NCI-H82 treated with DMSO at 0.1 percent for 48 hours (cell line): ENCODE results near the gene FBP2.

Experiments used
- DNase-seq: peaks from one replicate; lab custom pipeline; 2025; ENCODE audit not compliant: unreplicated experiment; lab: John Stamatoyannopoulos, UW

Gene FBP2

DNA sequence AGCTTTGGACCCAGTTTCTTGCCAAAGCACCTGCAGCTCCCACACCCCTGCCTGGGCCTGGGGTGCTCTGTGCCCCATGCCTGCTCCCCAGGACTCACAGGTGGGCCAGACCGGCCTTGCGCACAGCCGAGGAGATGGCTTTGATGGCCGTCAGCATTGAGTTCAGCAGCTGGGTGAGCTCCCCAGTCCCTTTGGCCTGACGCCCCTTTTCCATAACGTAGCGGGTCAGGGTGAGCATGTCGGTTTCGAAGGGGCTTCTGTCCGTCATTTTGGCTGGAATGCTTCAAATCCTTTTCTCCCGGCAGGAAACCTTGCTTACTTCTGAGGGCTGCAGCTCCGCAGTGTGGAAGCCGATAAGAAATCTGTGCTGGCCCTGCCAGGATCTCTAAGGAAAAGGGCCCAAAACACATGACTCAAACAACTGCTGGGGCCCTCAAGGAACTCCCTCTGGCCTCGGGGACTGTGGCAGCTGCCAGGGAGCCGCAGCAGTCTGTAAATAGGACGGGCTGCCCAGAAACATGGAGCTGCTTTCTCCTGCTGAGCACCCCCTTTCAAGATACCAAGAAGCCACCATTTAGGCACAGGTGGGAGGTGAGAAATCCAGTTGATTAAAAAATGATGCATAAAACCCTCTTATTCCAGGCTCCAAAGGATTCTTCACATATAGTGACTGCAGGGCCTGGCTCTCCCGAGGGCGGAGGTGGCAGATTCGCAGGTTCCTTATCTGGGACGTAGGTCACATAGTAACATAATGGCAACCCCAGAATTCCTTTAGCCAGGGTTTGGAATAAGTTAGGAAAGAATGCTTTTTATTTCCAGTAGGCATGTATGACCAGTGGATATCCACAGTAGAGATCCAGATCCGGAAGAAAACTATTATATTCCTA, at the start of gene FBP2:
TSS of gene FBP2 (minus strand) at position 366 of the 887 bp plus-strand sequence. CDS start at position 268, 98 bp downstream.
- no peak for DNase-seq

DNA sequence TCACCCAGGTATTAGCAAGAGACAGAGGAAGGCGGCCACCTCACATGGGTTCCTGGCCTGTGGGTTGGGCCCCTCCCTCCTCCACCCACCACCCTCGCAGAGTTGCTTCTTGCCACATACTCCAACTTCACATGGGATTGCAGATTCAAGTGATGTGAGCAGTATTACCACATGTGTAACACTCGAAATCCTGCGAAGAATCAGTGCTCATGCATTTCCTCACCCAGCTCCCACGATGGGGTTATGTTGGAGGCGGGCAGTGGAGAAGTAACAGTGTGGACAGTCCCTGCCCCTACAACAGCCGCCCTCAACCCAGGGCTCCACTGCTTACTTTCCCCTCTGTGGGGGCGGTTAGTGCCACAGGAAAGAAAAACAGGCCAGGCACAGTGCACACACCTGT, 49.6 kb upstream of the FBP2 start:
- DNase-seq: no peak

DNA sequence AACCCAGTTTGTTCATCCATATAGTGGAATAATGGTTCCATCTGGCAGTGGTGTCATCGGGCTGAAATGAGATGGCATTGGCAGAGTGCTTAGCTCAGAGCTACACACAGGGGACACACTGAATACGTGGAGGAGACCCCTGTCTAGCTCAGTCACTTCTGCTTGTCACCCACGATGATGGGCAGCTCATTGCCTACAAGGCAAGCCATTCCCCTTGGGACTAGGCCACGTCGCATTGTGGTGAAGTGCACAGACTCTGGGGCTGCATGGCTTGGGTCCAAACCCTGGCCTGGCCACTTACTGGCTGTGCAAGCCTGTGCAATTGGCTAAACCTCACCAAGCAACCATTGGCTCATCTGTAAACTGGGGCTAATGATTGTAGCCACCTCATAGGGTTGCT, 48.9 kb upstream of the FBP2 start:
- no peak for DNase-seq

DNA sequence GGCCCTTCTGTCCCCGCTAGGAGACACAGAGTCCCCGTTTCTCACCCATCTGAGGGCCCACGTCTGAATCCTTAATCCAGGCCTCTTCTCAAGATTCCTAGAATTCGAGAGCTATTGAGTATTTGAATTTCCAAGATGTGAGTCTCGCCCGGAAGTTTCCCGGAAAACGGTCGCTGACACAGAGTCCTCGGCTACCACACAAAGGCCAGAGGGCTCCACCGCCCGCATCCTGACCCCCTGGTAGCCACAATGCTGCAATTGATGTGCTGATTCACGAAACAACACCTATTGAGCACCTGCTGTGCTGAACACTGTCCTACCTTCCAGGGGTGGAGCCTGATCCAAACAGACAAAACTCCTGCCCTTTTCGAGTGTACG, 46.4 kb upstream of the FBP2 start:
- no peak for DNase-seq

DNA sequence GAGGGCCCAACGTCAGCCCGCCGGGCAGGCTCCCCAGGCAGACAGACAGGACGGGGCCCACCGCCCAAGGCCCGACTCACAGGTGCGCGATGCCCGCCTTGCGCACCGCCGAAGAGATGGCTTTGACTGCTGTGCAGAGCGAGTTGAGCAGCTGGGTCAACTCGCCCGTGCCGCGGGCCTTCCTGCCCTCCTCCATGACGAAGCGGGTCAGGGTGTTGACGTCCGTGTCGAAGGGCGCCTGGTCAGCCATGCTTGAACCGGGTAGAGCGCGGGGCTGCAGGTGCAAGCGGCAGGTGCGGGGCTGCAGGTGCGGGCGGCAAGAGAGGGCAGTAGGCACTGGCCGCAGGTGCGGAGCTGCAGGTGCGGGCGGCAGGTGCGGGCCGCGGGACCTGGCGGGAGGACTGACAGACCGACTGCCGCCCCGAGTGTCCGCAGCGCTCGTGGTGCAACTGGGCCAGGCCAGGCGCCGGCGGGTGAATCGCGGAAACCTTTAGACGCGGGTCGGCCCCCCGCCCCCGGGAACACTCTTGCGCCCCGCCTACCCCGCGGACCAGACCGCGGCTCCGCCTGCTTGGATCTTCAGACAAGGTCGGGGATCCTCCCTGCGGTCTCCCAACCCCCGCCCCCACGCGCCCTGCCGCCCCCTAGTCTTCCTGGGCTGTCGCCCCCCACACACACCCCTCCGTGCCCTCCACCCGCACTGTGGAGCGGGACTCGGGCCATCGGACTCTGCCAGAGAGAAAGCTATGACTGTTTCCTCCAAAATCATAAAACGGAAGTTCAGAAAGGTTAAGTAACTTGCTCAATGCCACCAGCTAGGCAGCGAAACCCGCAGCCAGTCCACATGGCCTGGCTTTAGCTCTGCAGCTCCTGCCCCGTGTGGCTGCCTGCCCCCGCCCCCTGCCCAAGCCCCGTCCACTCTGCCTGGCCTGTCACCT, 45.7 kb upstream of the FBP2 start, which contains the start of gene FBP1:
TSS of gene FBP1 (minus strand) at position 458 of the 938 bp plus-strand sequence. CDS start at position 250, 208 bp downstream.
- DNase-seq: no peak

DNA sequence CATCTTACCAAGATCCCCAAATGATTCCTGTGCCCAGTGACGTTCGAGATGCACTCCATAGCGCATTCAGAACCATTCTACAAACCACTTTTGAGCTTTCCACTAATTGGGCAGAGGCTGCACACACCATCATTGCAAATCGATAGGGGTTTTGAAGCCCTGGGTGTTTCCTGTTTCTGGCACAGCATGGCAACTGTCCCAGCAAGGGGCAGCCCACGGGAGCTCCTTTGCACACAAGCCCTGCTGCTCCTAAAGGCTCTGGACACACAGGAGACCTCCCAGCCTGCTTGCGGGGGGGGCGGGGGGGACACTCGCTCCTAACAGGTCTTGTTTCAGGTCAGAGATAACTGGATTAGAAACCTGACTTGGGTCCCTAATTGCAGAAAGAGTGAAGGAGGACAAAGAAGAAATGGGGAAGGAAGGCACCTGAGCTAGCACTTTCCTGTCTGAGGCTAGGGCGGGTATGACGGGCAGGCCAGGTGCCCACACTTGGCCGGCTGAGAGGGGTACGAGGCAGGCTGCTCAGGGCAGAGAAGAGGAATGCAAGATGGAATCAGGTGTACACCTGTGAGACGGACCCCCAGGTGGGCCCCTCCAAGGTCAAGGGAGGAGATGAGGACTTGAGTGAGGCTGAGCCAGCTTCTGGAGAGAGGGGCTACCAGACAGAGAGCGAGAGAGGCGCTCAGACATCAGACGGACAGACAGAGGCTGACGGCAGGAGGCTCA, 44.9 kb upstream of the FBP2 start:
- DNase-seq: no peak

DNA sequence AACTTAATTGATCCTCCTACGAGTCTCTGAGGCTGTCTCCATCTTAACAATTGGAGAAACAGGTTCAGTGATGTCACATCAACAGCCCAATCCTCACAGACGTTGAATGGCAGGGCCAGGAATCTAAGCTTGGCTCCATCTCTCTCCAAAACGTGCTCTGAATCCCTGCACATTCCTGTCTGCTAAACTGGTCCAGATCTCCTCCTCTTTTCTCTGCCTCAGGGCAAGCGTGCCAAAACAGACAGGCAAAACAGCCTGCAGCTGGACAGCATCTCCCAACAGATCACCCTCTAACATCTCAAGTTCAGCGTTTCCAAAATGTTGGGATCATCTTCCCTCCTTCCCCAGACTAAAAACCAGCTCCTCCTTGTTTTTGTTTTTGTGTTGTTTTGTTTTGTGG, 39.1 kb upstream of the FBP2 start:
- DNase-seq: no peak

DNA sequence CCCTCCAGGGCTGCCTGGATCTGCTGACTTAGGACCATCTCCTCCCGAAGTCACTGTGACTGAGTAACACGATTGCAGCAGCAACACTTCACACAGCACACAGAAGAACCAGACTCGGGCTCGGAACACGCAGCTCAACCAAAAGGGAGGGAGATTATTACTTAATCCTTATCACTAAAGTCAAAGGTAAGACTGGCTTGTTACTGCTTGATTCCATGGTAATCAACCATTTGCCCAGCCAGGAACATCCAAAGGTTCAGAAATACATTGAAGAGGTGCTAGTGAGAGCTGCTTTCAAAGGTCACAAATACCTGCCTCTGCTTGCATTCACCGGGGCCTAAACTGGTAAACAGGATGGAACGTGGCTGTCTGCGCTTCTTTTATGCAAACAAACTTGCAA, 38.0 kb upstream of the FBP2 start:
- no peak for DNase-seq

DNA sequence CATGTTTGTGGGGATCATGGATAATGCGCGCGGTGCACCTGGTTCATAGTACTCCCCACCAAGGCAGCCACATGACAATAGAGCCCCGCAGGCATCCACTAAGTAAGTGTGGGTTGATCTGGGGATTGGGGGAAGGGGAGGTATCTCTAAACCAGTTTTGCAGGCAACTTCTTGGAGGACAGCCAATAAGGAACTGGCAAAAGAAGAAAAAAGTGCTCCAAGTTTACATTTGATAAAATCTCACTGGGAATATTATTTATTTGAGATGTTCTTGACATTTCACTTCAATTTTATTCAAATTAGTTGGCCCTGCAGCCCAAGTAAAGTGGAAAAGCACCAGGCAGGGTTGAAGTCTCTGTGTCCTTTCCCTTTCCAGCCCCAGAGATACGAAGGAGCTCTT, 37.2 kb upstream of the FBP2 start:
- no peak for DNase-seq

DNA sequence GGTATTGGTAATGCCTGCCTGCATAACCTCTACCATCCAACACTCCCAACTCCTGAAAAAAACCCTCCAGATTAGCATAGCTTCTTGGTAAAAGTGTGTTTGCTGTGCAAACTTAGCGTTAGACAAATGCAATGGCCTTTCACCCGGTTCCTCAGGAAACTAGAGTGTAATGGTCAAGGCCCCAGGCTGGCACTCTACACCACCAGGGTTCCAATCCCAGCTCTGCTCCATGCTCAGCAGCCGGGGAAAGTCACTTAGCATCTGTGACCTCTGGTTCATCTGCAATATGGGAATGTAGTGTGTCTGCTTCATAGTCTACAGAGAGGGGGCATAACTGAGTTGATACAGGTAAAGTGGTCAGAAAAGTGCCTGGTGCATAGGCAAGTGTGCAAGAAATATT, 36.7 kb upstream of the FBP2 start:
- no peak for DNase-seq

DNA sequence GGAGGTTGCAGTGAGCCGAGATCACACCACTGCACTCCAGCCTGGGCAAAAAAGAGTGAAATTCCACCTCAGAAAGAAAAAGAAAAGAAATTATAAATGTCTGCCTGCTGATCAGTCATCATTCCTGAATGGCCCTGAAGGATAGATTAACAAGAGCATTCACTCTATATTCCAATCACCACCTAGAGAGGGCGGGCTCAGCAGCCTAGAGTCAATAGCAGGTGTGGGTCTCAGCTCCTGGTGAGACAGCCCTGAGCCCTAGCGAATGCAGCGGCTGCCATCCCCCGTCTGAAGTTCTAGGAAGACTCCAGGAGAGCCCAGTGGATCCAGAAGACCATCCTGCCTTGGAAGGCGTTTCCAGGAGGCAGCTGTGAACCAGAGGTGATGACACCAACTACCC, 33.7 kb upstream of the FBP2 start:
- DNase-seq: no peak

DNA sequence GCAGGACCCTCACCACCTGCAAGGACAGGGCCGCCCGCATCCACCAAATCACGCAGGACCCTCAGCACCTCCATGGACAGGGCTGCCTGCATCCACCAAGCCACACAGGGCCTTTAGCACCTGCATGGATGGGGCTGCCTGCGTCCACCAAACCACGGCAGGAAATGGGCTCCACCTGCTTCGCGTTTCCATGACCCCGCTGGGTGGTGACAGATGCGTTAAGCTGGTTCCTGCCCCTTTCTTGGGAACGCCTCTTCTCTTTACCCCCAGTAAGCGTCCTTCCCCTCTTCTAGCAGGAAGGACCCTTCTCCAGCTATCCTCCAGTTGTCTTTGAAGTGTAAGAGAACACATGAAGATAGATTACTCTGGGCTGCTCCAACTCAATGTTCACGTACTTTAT, 32.2 kb upstream of the FBP2 start:
- no peak for DNase-seq

DNA sequence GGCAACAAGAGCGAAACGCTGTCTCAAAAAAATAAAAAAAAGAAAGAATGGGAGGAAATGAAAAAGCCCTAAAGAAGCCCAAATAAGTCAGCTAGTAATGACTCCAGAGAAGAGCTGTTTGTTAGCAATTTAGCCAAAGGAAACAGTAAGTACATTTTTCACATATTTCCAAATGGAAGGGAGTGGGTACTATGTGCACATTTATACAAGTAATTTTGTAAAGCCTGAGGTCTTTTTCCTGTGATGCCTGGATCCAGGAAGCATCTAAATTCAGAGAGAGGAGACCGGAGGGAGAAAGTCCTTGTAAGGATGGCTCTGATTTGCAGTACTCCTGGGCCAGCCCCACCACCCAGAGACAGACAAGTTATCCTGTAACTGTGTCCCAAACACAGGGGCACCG, 31.0 kb upstream of the FBP2 start:
- no peak for DNase-seq

DNA sequence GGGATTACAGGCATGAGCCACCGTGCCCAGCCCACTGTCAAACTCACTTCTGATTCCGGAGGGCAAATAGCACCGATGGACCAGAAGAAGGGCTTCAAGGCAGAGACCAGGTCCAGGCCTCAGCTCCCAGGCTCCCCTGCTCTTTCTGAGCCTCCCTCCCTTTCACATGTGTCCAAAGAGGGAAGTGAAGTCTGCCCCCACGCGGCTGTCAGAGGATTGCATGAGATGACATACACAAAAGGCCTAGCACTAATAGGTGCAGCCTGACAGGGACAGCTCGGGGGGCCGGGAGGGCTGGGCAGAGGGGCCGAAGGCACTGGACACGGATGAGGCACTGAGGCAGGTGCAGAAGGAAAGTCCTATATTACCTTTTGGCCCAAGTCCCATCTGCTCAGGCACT, 29.6 kb upstream of the FBP2 start:
- peak; percentile 5 for DNase-seq

DNA sequence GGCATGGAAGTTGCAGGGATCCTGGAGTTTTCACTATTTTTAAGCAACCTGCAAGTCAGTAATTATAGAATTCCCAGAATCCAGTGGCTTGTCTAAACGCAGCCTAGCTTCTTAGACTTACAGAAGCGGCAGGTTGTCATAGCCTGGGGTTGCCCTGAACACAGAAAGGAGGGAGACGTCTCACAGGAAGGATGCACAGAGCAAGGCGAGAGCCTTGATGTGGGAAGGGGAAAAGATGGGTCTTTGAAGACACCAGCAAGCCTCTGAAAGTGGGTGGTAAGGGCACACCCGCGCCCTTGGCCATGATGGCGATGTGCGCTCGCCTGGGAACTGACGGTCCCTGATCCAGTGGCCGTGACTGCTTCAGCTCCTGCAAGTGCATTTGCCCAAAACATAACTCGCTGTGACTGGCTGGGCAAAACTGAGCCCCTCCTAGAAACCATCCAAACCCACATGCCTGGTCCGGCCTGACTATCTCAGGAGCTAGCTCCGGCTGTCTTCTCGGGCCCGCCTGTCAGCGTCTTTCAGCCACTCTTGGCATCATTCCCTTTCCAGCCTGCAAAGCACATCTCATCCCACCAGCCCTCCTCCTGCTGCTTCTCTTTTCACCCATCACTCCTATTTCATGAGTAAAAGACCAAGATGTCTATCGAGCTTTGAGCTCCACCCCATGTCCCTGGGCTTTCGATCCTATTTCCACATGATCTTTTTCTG, 28.6 kb upstream of the FBP2 start:
- DNase-seq: no peak

DNA sequence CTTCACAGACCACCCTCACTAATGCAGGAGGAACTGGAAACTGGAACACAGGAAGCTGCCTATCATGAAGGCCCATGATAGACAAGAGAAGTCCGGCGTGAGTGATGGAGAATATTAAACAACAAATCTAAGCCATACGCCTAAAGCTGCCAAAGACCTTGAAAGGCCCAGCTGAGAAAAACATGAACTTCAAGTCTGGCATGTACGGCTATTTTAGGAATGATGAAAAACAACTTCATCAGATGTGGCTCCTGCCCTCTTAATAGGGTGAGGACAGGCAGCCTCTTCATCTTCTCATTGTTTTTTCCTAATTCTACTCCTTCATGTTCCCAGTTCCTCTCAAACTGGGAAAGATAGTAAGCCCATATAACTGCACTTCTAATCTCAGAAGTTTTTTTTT, 25.4 kb upstream of the FBP2 start:
- DNase-seq: no peak

DNA sequence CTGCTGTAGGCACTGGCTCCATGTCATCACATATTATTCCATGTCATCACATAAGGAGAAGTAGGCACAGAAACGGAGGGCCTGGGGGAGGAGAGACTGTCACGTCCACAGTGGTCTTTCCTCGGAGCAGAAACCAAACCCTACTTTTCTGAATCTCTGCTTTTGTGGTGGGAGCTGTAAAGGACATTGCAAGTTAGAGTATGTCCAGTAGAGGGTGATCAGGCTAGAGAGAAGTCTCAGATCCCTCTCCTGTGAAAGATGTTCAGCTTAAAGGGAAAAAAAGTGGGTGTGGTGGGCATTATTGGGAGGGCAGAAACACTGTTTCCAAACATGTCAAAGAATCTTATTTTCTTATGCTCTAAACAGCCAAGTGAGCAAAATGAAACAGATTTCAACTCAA, 19.4 kb upstream of the FBP2 start:
- no peak for DNase-seq

DNA sequence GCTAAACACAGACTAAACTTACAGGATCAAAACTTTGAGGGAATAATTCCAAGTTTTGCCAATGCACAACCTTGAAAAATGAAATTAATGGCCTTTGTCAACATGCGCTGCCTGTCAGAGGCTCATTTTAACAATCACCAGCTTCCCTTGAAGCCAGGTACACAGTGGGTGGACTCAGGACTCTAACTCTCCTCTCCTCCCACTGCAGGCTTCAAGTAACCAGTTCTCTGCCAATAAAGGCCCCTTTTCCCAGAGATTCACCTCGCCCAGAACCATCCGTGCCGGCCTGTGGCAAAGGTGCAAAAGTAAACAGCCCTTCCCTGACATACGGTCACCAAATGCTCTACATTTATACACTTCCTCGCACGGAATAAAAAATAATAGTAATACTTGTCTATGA, 18.4 kb upstream of the FBP2 start:
- no peak for DNase-seq

DNA sequence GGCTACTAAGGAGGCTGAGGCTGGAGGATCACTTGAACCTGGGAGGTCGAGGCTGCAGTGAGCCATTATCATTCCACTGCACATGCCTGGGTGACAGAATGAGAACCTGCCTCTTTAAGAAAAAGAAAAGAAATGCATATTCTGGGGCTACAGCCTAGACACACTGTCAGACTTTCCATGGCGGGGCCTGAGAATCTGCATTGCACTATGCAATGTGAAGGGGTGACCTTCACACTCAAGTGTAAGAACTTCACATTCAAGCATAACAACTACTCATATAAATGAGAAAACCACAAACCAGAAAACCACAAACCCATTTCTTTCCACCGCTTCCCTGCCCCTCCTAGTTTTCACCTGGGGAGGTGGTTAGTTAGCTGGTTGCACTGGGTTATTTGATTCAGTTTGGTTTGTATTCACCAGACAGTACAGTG, 18.0 kb upstream of the FBP2 start:
- no peak for DNase-seq

DNA sequence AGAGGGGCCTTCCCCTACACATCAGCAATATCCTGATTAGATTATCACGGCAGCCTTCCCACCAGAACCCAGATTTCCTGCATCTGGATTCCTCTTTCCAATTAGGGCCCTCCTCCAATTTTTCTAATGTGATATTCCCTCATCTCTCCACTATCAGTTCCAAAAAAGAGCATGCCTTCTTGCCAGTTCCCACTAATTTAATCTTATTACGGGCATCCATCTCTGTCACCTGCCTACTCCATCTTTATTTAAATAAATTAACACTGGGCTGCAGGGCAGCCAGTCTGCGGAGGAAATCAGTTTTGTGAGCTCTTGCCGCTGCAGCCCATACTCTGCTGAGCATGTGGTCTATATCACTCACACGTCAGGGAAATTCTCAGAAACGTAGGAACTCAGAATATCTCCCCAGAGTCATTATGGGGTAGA, 16.6 kb upstream of the FBP2 start:
- peak; percentile 11 for DNase-seq

DNA sequence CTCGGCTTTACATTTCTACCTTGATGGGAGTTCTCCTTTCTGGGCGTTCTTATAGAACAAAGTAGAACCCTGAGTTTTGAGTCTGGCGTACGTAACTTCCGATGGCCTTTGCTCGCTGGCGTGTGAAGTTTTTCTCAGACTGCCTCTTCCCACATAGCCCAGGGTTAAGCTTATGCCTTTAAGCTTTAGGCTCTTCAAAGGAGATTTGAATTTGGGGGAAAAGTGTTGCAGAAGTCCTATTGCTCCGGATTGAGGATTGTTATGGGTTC, 13.7 kb upstream of the FBP2 start:
- no peak for DNase-seq
